ENCODE measurements around the gene VGLL2. TPM values are rescaled to one million over a fixed set of nuclear protein-coding genes. Genes with fewer than 3 reads are reported as not detected.

Gene VGLL2
- polyA plus RNA-seq, 1 of the 3 experiments (the other 2 are of a cell fraction), result 0.02 TPM

GRCh38 chr6:117309611-117310010, 44.3 kb downstream of the VGLL2 start:
- no peak overlapping the region for H3K4me3 ChIP-seq (ENCODE audit: low read depth in 2 of 2, low read length in 1 of 2)
- no peaks in the 10 kb centered on the region for H3K36me3 ChIP-seq (replicated peaks in 1 of 2; ENCODE audit: control insufficient read depth in 1 of 2, insufficient read depth in 2 of 2, low read length in 1 of 2)
- H3K27me3 ChIP-seq (ENCODE audit: insufficient read depth), result no peaks in the 10 kb centered on the region
- H3K9ac ChIP-seq, result no peak overlapping the region
- no peaks in the 10 kb centered on the region for H4K20me1 ChIP-seq (ENCODE audit: insufficient read depth)
- no peaks in the 10 kb centered on the region for H3K9me2 ChIP-seq
- ChIA-PET CTCF (no interaction called here), POLR2A (no interaction called here)
- TF ChIP-seq ZBTB33 (IDR thresholded peaks at IDR 0.05; ENCODE audit: borderline replicate concordance, low read depth) (no peak), PBX3 (IDR thresholded peaks at IDR 0.05) (no peak), EP300 (IDR thresholded peaks at IDR 0.05; ENCODE audit: borderline replicate concordance in 1 of 2, low read depth in 1 of 2, low read length in 1 of 2) (no peak), USF1 (IDR thresholded peaks at IDR 0.05; ENCODE audit: borderline replicate concordance, low read depth) (no peak), TCF12 (IDR thresholded peaks at IDR 0.05) (no peak), TEAD4 (IDR thresholded peaks at IDR 0.05; ENCODE audit: borderline replicate concordance, insufficient read depth) (no peak), ELF1 (IDR thresholded peaks at IDR 0.05) (no peak), GABPA (IDR thresholded peaks at IDR 0.05; ENCODE audit: low read depth) (no peak), MEF2A (IDR thresholded peaks at IDR 0.05; ENCODE audit: borderline replicate concordance, low read depth) (no peak), NRF1 (IDR thresholded peaks at IDR 0.05; ENCODE audit: low read depth, low read length) (no peak), CHD2 (IDR thresholded peaks at IDR 0.05; ENCODE audit: low read length, partially characterized antibody) (no peak), TAF1 (IDR thresholded peaks at IDR 0.05; ENCODE audit: borderline replicate concordance, low read depth, low read length) (no peak), GATA2 (CRISPR knock-in tag; IDR thresholded peaks at IDR 0.05) (no peak), JUND (IDR thresholded peaks at IDR 0.05) (no peak), FOSL2 (IDR thresholded peaks at IDR 0.05; ENCODE audit: borderline replicate concordance, low read depth) (no peak), POLR2AphosphoS5 (IDR thresholded peaks at IDR 0.05; ENCODE audit: low read depth, low read length) (no peak), FOXM1 (IDR thresholded peaks at IDR 0.05; ENCODE audit: low read depth) (no peak), REST (IDR thresholded peaks at IDR 0.05; ENCODE audit: low read depth, low read length) (no peak)
- H3K79me2 ChIP-seq (ENCODE audit: insufficient read depth), result no peaks in the 10 kb centered on the region
- no peak overlapping the region for H3K27ac ChIP-seq (ENCODE audit: low read depth in 2 of 2, low read length in 1 of 2)
- no peak overlapping the region for H3K4me2 ChIP-seq
- H2AFZ ChIP-seq (ENCODE audit: low read depth), result no peak overlapping the region
- no peaks in the 10 kb centered on the region for H3K9me3 ChIP-seq
- no peak for DNase-seq
- H3K4me1 ChIP-seq (ENCODE audit: control insufficient read depth in 1 of 2, insufficient read depth in 2 of 2, low read depth in 1 of 2, low read length in 1 of 2), result no peaks in the 10 kb centered on the region
- H3F3A ChIP-seq (replicated peaks; ENCODE audit: insufficient read depth), result no peaks in the 10 kb centered on the region
